ENCODE data around the gene PPM1H.

DNA sequence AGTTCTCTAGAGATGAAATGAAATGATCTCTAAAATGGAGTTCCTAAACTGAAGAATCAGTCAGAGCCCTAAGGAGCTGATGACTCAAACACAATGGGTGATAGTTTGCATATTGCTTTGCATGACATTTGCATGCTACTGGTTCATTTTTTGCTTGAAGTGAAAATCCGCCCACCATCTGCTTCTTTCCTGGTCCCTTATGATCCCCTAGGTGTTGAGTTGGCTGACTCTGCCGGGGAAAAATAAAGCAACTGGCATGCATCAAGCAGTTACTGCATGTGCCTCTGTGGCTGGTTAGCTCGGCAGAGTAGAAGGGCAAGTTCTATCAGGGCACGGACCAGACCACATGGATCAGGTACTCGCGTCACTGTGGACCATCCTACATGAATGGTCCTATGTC is 151.1 kb downstream of the PPM1H start:
- TF ChIP-seq ASH2L (IDR thresholded peaks at IDR 0.05; ENCODE audit: borderline replicate concordance, low read depth) (no peak), MTA3 (IDR thresholded peaks at IDR 0.05; ENCODE audit: borderline replicate concordance, low read length) (no peak), EED (IDR thresholded peaks at IDR 0.05; ENCODE audit: low read depth) (no peak), ZSCAN29 (IDR thresholded peaks at IDR 0.05) (no peak), DPF2 (IDR thresholded peaks at IDR 0.05) (no peak), JUNB (IDR thresholded peaks at IDR 0.05) (no peak), CHD4 (IDR thresholded peaks at IDR 0.05) (no peak)
- TF ChIP-seq, protein P1, sequence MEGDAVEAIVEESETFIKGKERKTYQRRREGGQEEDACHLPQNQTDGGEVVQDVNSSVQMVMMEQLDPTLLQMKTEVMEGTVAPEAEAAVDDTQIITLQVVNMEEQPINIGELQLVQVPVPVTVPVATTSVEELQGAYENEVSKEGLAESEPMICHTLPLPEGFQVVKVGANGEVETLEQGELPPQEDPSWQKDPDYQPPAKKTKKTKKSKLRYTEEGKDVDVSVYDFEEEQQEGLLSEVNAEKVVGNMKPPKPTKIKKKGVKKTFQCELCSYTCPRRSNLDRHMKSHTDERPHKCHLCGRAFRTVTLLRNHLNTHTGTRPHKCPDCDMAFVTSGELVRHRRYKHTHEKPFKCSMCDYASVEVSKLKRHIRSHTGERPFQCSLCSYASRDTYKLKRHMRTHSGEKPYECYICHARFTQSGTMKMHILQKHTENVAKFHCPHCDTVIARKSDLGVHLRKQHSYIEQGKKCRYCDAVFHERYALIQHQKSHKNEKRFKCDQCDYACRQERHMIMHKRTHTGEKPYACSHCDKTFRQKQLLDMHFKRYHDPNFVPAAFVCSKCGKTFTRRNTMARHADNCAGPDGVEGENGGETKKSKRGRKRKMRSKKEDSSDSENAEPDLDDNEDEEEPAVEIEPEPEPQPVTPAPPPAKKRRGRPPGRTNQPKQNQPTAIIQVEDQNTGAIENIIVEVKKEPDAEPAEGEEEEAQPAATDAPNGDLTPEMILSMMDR (IDR thresholded peaks at IDR 0.05 in 2 of 3, conservative IDR thresholded peaks at IDR 0.05 in 1 of 3; ENCODE audit: control insufficient read depth in 2 of 3, extremely low read depth in 1 of 3, insufficient read depth in 1 of 3, low read depth in 3 of 3, low read length in 3 of 3): no peak
- TF ChIP-seq, protein P2, sequence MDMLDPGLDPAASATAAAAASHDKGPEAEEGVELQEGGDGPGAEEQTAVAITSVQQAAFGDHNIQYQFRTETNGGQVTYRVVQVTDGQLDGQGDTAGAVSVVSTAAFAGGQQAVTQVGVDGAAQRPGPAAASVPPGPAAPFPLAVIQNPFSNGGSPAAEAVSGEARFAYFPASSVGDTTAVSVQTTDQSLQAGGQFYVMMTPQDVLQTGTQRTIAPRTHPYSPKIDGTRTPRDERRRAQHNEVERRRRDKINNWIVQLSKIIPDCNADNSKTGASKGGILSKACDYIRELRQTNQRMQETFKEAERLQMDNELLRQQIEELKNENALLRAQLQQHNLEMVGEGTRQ (IDR thresholded peaks at IDR 0.05; ENCODE audit: borderline replicate concordance, low read depth, low read length): no peak
- TF ChIP-seq, protein P3, sequence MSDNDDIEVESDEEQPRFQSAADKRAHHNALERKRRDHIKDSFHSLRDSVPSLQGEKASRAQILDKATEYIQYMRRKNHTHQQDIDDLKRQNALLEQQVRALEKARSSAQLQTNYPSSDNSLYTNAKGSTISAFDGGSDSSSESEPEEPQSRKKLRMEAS (IDR thresholded peaks at IDR 0.05; ENCODE audit: low read depth, low read length): no peak
- TF ChIP-seq, protein P4, sequence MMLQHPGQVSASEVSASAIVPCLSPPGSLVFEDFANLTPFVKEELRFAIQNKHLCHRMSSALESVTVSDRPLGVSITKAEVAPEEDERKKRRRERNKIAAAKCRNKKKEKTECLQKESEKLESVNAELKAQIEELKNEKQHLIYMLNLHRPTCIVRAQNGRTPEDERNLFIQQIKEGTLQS (IDR thresholded peaks at IDR 0.05; ENCODE audit: borderline replicate concordance, extremely low read depth, low read depth, low read length): no peak

Measured in GM12878 (cell line).